HG03558 (cell line): ENCODE results near the gene VPS13D.

Experiments
- ATAC-seq: cut with Tn5 transposase; IDR thresholded peaks from one replicate; pipeline ENCODE4 v1.9.1; 2021; ENCODE audit warnings: moderate number of reproducible peaks; ENCODE audit not compliant: unreplicated experiment; ENCODE audit errors: extremely low read depth

Gene VPS13D

DNA sequence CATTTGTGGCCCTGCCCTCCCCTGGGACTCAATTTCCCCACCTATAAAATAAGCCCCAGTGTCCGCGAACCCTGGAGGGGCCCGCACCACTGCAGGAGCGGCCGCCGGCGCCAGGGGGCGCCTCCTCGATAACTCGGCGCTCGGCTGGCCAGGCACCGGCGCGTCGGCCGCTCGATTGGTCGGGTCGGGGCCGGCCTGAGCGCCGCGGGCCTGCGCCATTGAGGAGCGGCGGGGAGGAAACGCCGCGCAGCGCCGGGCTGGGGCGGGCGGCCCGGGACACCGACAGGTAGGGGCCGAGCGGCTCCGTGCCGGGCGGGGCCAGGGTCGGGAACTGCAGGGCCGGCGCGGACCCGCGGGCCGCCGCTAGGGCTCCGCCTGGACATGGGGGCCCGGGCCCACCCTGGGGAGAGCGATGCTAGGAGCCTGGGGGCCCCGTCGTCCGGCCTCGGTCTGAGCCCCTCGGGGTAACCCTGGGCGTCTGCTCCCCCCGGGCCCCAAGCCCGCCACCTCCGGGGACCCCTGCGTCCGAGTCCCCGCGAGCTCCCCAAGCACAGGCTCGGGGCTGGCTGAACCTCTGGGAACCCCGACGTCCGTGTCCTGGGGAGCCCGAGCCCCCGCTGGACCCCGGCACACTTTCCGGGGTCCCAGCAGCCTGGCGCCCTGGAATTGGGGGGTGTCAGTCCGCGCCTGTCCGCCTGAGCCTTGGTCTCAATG, at the start of gene VPS13D:
VPS13D (plus strand) TSS at position 196 of the 714 bp plus-strand sequence. CDS start 4,237 bp downstream, outside the sequence.
- ATAC-seq = no peak

GRCh38 chr1:12180315-12180714, 49.5 kb upstream of the VPS13D start:
- no peak for ATAC-seq

- no peak for ATAC-seq
These were observed 48.9 kb upstream of the VPS13D start for GRCh38 chr1:12180903-12181302.

DNA sequence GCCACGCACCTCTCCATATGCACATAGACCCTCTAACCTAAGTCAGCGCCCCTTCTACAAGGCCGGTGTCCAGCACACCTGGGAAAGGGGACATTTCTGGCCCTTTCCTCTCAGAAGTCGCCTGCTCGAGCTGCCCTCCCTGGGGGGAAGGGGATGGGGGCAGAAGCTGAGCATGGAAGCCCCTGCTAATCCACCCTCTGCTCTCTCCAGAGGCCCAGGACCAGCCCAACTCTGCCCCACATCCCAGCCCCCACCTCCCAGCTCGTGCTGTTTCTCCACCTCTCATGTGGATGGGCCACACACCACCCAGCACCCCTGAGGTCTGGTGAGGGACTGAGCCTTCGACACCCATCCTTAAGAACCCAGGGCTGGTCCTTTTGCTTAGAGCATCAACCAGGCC, 48.3 kb upstream of the VPS13D start:
- no peak for ATAC-seq

DNA sequence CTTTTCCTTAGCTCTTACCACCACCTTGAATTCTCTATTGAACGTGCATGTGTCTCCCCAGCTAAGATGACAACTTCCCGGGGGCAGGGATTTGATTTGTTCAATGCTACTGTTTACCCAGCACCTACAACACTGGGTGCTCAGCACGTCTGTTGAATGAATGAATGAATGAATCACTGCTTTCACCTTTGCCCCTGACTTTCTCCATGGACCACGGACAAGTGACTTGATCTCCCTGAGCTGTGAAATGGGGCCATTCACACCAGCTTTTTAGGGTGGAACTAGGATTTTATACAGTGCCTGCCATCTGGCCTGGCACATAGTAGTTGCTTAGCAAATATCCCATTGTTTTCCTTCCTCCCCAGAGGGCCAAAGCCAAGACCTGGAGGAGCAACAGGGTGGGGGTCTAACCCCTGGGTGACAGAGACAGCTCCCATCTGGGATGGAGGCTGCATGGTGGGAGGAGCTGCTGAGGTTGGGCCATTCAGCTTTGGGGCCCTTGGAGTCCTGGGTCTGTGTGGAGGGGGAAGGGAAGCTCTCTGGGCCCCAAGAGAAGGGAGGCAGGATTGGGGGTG, 47.3 kb upstream of the VPS13D start:
- ATAC-seq = no peak

DNA sequence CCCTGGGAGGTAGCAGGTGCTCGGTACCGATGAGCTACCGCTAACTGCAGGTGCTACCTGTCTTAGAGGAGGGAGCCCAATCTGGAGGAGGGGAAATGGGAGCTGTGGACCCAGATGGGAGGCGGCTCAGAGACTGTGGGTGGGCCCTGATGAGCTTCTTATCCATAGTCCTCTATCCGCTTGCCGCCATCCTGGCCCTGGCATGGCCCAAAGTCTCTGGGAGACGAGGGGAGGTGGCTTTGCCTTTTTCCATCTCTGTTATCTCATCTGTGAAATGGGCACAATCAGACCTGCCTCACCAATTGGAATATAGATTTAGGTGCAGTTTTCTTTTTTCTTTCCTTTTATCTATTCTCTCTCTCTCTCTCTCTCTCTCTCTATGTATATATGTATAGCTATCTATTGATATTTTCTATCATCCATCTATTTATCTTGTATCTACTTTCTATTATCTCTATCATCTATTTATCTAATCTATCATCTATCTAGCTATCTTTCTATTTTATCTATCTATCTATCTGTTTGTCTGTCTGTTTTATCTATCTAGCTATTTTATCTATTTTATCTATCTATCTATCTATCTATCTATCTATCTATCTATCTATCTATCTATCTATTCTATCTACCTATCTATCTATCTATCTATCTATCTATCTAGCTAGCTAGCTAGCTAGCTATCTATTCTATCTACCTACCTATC, 46.6 kb upstream of the VPS13D start:
- no peak for ATAC-seq

GRCh38 chr1:12184008-12184681, 45.7 kb upstream of the VPS13D start:
- ATAC-seq = no peak

GRCh38 chr1:12185036-12185917, 44.6 kb upstream of the VPS13D start:
- no peak for ATAC-seq

GRCh38 chr1:12185918-12186678, 43.7 kb upstream of the VPS13D start:
- no peak for ATAC-seq

DNA sequence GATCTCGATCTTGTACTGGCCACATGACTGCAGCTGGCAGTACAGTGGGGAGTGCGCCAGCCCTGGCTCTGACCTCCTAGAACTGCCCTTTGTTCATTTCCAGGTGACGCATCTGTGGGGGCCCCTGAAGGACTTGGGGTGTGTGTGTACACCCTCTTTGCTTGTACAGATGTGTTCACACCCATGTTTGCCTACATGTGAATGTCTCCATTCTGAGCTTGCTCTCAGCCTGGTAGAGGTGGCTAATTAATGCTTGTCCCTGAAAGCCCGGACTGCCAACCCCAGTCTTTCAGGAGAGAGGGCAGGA, 43.2 kb upstream of the VPS13D start:
- no peak for ATAC-seq

DNA sequence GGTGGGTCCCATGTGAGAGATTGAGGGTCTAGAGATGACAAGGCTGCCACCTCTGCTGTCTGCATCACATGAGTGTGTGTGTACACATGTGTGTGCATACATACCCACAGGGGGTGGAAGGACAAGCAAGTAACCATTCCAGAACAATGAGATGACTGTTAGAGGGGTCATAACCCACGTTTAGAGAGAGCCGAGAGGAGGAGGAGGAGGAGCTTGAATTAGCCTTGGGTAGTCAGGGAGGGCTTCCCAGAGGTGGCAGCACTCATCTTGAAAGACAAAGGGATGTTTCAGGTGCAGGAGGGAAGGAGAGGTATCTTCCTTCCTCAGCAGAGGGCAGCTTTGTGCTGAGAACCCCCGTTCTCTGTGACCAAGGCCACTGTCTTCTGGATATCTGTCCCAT, 41.7 kb upstream of the VPS13D start:
- ATAC-seq = no peak

DNA sequence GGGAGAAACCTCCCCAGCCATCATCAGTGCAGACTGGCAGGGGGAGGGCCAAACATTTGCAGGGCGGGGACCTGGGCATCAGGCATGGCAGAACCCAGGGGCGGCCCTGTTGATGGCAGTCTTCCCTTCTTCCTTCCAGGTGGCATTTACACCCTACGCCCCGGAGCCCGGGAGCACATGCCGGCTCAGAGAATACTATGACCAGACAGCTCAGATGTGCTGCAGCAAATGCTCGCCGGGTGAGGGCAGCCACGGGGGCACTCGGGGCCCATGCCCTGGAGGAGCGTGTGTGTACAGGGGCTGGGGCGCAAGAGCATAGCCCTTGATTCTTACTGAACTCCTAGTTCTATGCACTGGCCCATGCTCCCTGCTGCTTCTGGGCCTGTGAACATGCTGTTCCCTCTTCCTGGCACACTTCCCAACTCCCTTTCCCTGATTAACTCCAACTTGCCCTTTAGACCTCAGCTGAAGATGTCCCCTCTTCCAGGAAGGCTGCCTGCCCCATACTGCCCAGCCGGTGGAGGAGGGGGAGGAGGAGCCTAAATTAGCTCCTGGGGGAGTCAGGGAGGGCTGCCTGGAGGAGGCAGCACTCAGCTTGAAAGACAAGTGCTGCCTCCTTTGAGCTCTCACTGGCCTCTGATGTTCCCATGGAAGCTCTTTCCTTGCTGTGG, 41.0 kb upstream of the VPS13D start:
- no peak for ATAC-seq

DNA sequence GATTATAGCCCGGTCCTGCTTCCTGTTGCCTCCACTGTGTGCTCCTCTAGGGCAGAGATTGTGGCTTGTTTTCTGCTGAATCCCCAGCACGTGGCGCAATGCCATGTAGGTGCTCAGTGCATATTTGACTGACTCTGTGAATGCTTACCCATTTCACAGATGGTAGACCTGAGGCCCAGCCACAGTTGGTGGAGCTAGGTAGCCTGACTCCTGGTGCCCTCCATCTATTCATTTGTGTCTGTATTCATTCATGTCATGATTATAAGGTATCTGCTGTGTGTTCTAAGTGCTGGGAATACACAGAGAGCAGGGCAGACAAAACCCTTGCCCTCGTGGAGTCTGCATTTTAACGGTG, 40.5 kb upstream of the VPS13D start:
- no peak for ATAC-seq

DNA sequence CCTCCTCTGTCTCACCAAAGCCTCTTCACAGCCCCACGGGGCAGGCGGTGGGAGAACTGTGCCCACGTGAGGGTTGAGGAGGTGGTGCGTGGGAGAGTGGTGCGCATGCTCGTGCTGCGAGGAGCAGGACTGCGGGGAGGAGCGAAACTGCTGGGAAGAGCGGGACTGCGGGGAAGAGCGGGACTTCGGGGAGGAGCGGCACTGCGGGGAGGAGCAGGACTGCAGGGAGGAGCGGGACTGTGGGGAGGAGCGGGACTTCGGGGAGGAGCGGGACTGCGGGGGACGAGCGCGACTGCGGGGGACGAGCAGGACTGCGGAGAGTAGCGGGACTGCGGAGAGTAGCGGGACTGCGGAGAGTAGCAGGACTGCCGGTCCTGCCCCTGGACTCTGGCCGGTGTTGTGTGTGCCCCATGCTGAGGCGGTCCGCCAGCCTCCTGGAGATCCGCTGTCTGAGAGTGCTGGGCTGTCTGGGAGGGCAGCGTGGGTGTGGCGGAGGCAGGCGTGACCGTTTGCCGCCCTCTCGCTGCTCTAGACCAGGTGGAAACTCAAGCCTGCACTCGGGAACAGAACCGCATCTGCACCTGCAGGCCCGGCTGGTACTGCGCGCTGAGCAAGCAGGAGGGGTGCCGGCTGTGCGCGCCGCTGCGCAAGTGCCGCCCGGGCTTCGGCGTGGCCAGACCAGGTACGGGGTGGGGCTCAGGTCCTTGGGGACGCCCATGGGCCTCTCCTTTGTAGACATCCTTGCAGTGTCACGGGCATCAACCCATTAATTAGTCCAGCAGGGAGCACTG, 38.4 kb upstream of the VPS13D start:
- no peak for ATAC-seq

DNA sequence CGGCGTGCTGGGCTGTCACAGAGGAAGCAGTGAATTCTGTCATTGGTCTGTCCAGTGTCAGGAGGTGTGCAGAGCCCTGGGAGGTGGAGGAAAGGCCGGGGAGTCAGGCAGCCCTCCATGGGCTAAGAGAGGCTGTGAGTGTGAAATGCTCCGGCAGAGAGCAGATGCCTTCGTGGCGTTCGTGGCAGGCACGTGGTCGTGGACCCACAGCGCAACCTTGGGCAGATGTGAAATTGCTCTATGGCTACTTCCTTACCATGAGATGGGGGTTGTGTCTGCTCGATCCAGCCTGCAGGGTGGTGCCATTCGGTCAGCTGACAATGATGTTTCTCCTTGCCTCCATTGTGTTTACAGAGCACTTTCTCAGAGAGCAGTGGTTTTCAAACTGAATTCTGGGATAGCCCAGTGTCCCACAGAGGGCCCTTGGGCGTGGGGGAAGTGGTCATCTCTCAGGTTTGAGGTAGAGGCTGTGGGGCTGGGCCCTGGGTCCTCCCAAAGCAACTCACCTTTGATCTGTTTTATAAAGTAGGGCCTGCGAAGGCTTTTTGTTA, 35.1 kb upstream of the VPS13D start:
- ATAC-seq = no peak

- ATAC-seq = no peak
These were observed 34.4 kb upstream of the VPS13D start for GRCh38 chr1:12195416-12195815.

GRCh38 chr1:12196641-12197482, 33.0 kb upstream of the VPS13D start:
- no peak for ATAC-seq
